Mesendoderm (in vitro differentiated cells): Measurements from ENCODE around the gene PARP11.
A peak's percentile ranks its signal among the peaks of the same experiment; 100 is the strongest.

Experiments used
- DNase-seq: peaks from one replicate; pipeline ENCODE4 v3.0.0; 2013
- H2AK5ac ChIP-seq: 2 replicates; pipeline ENCODE4 v1.6.1; 2013; ENCODE audit warnings: low read length, inconsistent platforms
- H2BK120ac ChIP-seq: 2 replicates; pipeline ENCODE4 v1.6.1; 2013; ENCODE audit warnings: low read depth, mild to moderate bottlenecking, low read length, moderate library complexity, mixed read lengths
- H2BK15ac ChIP-seq: replicated peaks from 2 replicates; pipeline ENCODE4 v1.6.1; 2013; ENCODE audit warnings: low read depth, mild to moderate bottlenecking, moderate library complexity
- H2BK5ac ChIP-seq: 2 replicates; pipeline ENCODE4 v1.6.1; 2013; ENCODE audit warnings: low read length, inconsistent platforms
- H3K18ac ChIP-seq: 2 replicates; pipeline ENCODE4 v1.6.1; 2013; ENCODE audit warnings: mild to moderate bottlenecking, low read length, mixed read lengths
- H3K23ac ChIP-seq: one replicate; pipeline ENCODE4 v1.6.1; 2013; ENCODE audit warnings: low read length
- H3K27ac ChIP-seq: 2 replicates; pipeline ENCODE4 v1.5.1; 2013; ENCODE audit warnings: low read depth, mild to moderate bottlenecking, inconsistent platforms, low read length, moderate library complexity
- H3K27me3 ChIP-seq: 2 replicates; pipeline ENCODE4 v1.6.1; 2013; ENCODE audit warnings: low read length, control low read depth, mild to moderate bottlenecking, inconsistent platforms; ENCODE audit not compliant: insufficient read depth, poor library complexity
- H3K36me3 ChIP-seq: 2 replicates; pipeline ENCODE4 v1.6.1; 2013; ENCODE audit warnings: low read length, inconsistent platforms; ENCODE audit not compliant: control insufficient read depth, insufficient read depth
- H3K4ac ChIP-seq: one replicate; pipeline ENCODE4 v1.6.1; 2013; ENCODE audit warnings: low read depth, mild to moderate bottlenecking, low read length, moderate library complexity
- H3K4me1 ChIP-seq: 2 replicates; pipeline ENCODE4 v1.6.1; 2013; ENCODE audit warnings: low read depth, low read length, inconsistent platforms; ENCODE audit not compliant: control insufficient read depth
- H3K4me2 ChIP-seq: 2 replicates; pipeline ENCODE4 v1.6.1; 2013; ENCODE audit warnings: low read length
- H3K4me3 ChIP-seq: 2 replicates; pipeline ENCODE4 v1.5.1; 2013; ENCODE audit warnings: mild to moderate bottlenecking, low read length
- H3K56ac ChIP-seq: one replicate; pipeline ENCODE4 v1.6.1; 2013; ENCODE audit warnings: low read length
- H3K79me1 ChIP-seq: 2 replicates; pipeline ENCODE4 v1.6.1; 2013; ENCODE audit warnings: low read length, inconsistent platforms
- H3K79me2 ChIP-seq: 2 replicates; pipeline ENCODE4 v1.6.1; 2013; ENCODE audit warnings: mild to moderate bottlenecking, low read length; ENCODE audit not compliant: control insufficient read depth, insufficient read depth
- H3K9ac ChIP-seq: 2 replicates; pipeline ENCODE4 v1.6.1; 2013; ENCODE audit warnings: low read length, inconsistent platforms
- H4K5ac ChIP-seq: one replicate; pipeline ENCODE4 v1.6.1; 2013; ENCODE audit warnings: low read length
- H4K8ac ChIP-seq: one replicate; pipeline ENCODE4 v1.6.1; 2013; ENCODE audit warnings: low read depth, mild to moderate bottlenecking, control low read depth, low read length, moderate library complexity
- WGBS: extraction: QIAGEN DNeasy Blood & Tissue Kit; methylation state at CpG from one replicate; pipeline ENCODE4 v1.1.7; 2013; ENCODE audit warnings: low lambda C conversion rate, missing lambda C conversion rate; ENCODE audit not compliant: insufficient coverage; ENCODE audit errors: extremely low coverage; 5-methylcytosine and 5-hydroxymethylcytosine counted together

The PARP11 gene

GRCh38 chr12:3832738-3833137 lies 40.5 kb downstream of the PARP11 start:
- Histone ChIP-seq H3K79me2 (no peaks in the 10 kb centered on the region), H3K18ac (no peak overlapping the region), H3K23ac (no peak overlapping the region), H3K9ac (no peak overlapping the region), H2BK15ac (no peak overlapping the region), H2BK5ac (no peak overlapping the region), H3K27me3 (no peaks in the 10 kb centered on the region), H3K27ac (no peak overlapping the region), H4K8ac (no peak overlapping the region), H2BK120ac (no peak overlapping the region), H4K5ac (no peak overlapping the region), H3K4me3 (no peak overlapping the region), H3K56ac (no peak overlapping the region), H3K79me1 (peaks cover 2% of the 10 kb centered on the region), H3K4me2 (no peak overlapping the region), H3K4me1 (no peaks in the 10 kb centered on the region), H2AK5ac (no peak overlapping the region), H3K4ac (no peak overlapping the region), H3K36me3 (no peaks in the 10 kb centered on the region)
- DNase-seq: no peak
- no CpG with 5 or more reads among the region's 3 CpGs for WGBS

- no peak overlapping the region for H2AK5ac ChIP-seq
- H3K79me2 ChIP-seq: no peaks in the 10 kb centered on the region
- no peaks in the 10 kb centered on the region for H3K4me1 ChIP-seq
- no peak overlapping the region for H3K56ac ChIP-seq
- no peak overlapping the region for H3K4me2 ChIP-seq
- no CpG with 5 or more reads among the region's 3 CpGs for WGBS
- no peak overlapping the region for H2BK15ac ChIP-seq
- H4K5ac ChIP-seq: no peak overlapping the region
- H3K27ac ChIP-seq: no peak overlapping the region
- H3K9ac ChIP-seq: no peak overlapping the region
- no peak overlapping the region for H3K18ac ChIP-seq
- no peak overlapping the region for H4K8ac ChIP-seq
- H3K36me3 ChIP-seq: no peaks in the 10 kb centered on the region
- no peak overlapping the region for H3K4me3 ChIP-seq
- no peak overlapping the region for H2BK120ac ChIP-seq
- H3K27me3 ChIP-seq: no peaks in the 10 kb centered on the region
- no peaks in the 10 kb centered on the region for H3K79me1 ChIP-seq
- H3K4ac ChIP-seq: no peak overlapping the region
- H3K23ac ChIP-seq: no peak overlapping the region
- DNase-seq: no peak
- H2BK5ac ChIP-seq: no peak overlapping the region
These were observed 44.3 kb downstream of the PARP11 start for GRCh38 chr12:3828888-3829287.

GRCh38 chr12:3827301-3828000 lies 45.7 kb downstream of the PARP11 start:
- no peaks in the 10 kb centered on the region for H3K36me3 ChIP-seq
- no peak overlapping the region for H2BK5ac ChIP-seq
- H3K4me3 ChIP-seq: no peak overlapping the region
- no peak overlapping the region for H4K5ac ChIP-seq
- H3K9ac ChIP-seq: no peak overlapping the region
- H2AK5ac ChIP-seq: no peak overlapping the region
- no peak overlapping the region for H2BK120ac ChIP-seq
- WGBS: no CpG with 5 or more reads among the region's 3 CpGs
- H4K8ac ChIP-seq: no peak overlapping the region
- H3K18ac ChIP-seq: no peak overlapping the region
- H3K79me2 ChIP-seq: no peaks in the 10 kb centered on the region
- DNase-seq: no peak
- H3K4ac ChIP-seq: no peak overlapping the region
- no peaks in the 10 kb centered on the region for H3K27me3 ChIP-seq
- H3K79me1 ChIP-seq: no peaks in the 10 kb centered on the region
- no peak overlapping the region for H3K27ac ChIP-seq
- no peak overlapping the region for H3K23ac ChIP-seq
- no peak overlapping the region for H3K4me2 ChIP-seq
- H3K4me1 ChIP-seq: no peaks in the 10 kb centered on the region
- H3K56ac ChIP-seq: no peak overlapping the region
- H2BK15ac ChIP-seq: no peak overlapping the region

GRCh38 chr12:3821441-3821840 lies 51.8 kb downstream of the PARP11 start:
- DNase-seq: peak; percentile 76
- no peak overlapping the region for H3K18ac ChIP-seq
- H3K79me1 ChIP-seq: no peaks in the 10 kb centered on the region
- no peak overlapping the region for H3K4ac ChIP-seq
- H3K36me3 ChIP-seq: no peaks in the 10 kb centered on the region
- H4K5ac ChIP-seq: no peak overlapping the region
- no CpG with 5 or more reads among the region's 1 CpG for WGBS
- no peak overlapping the region for H2BK5ac ChIP-seq
- no peak overlapping the region for H3K9ac ChIP-seq
- H3K4me1 ChIP-seq: peaks cover 2% of the 10 kb centered on the region
- no peak overlapping the region for H4K8ac ChIP-seq
- H3K4me2 ChIP-seq: no peak overlapping the region
- H3K56ac ChIP-seq: no peak overlapping the region
- H2AK5ac ChIP-seq: no peak overlapping the region
- H3K27me3 ChIP-seq: no peaks in the 10 kb centered on the region
- H3K23ac ChIP-seq: no peak overlapping the region
- H3K4me3 ChIP-seq: no peak overlapping the region
- H2BK120ac ChIP-seq: no peak overlapping the region
- no peak overlapping the region for H2BK15ac ChIP-seq
- no peaks in the 10 kb centered on the region for H3K79me2 ChIP-seq
- no peak overlapping the region for H3K27ac ChIP-seq

- Histone ChIP-seq H3K56ac (no peak overlapping the region), H3K18ac (no peak overlapping the region), H3K27ac (no peak overlapping the region), H2BK120ac (no peak overlapping the region), H3K79me1 (no peaks in the 10 kb centered on the region), H2AK5ac (no peak overlapping the region), H3K79me2 (no peaks in the 10 kb centered on the region), H3K27me3 (no peaks in the 10 kb centered on the region), H3K4me1 (peaks cover 2% of the 10 kb centered on the region), H3K23ac (no peak overlapping the region), H4K5ac (no peak overlapping the region), H3K36me3 (no peaks in the 10 kb centered on the region), H3K9ac (no peak overlapping the region), H2BK5ac (no peak overlapping the region), H4K8ac (no peak overlapping the region), H3K4ac (no peak overlapping the region), H3K4me2 (no peak overlapping the region), H3K4me3 (no peak overlapping the region), H2BK15ac (no peak overlapping the region)
- WGBS: no CpG with 5 or more reads among the region's 3 CpGs
- peak; percentile 24 for DNase-seq
These were observed 53.1 kb downstream of the PARP11 start for GRCh38 chr12:3820122-3820521.

GRCh38 chr12:3816266-3816665 lies 56.9 kb downstream of the PARP11 start:
- H3K9ac ChIP-seq: no peak overlapping the region
- H2BK15ac ChIP-seq: no peak overlapping the region
- H4K8ac ChIP-seq: no peak overlapping the region
- no peaks in the 10 kb centered on the region for H3K79me2 ChIP-seq
- H3K4me3 ChIP-seq: no peak overlapping the region
- no peak overlapping the region for H3K4ac ChIP-seq
- H4K5ac ChIP-seq: no peak overlapping the region
- no peaks in the 10 kb centered on the region for H3K79me1 ChIP-seq
- no peak overlapping the region for H3K18ac ChIP-seq
- H3K36me3 ChIP-seq: no peaks in the 10 kb centered on the region
- H2BK5ac ChIP-seq: no peak overlapping the region
- no peaks in the 10 kb centered on the region for H3K27me3 ChIP-seq
- H3K27ac ChIP-seq: no peak overlapping the region
- H3K4me2 ChIP-seq: no peak overlapping the region
- no peak overlapping the region for H2BK120ac ChIP-seq
- H2AK5ac ChIP-seq: no peak overlapping the region
- no CpG with 5 or more reads among the region's 2 CpGs for WGBS
- DNase-seq: no peak
- no peak overlapping the region for H3K23ac ChIP-seq
- H3K4me1 ChIP-seq: no peaks in the 10 kb centered on the region
- H3K56ac ChIP-seq: no peak overlapping the region
